Kidney (tissue), 14 donors: ENCODE data around the gene CACNA2D1. TPM values are rescaled to one million over a fixed set of nuclear protein-coding genes. Genes with fewer than 3 reads are reported as not detected.
A peak's percentile ranks its signal among the peaks of the same experiment; 100 is the strongest.

Experiments
- DNase-seq, 5 donors: peaks; one replicate each; pipeline ENCODE4 v3.0.0-alpha.2; 2013 to 2020
- FAIRE-seq: peaks from 2 replicates; lab custom pipeline; 2012; peaks lifted over from hg19 to GRCh38; lab: Jason Lieb, UNC
- H3K27ac ChIP-seq, 2 donors: one replicate each; pipeline ENCODE4 v1.7.0; 2013; ENCODE audit warnings: low read depth in 2 of 2, low read length in 2 of 2, inconsistent platforms in 1 of 2
- H3K27me3 ChIP-seq: one replicate; pipeline ENCODE4 v1.7.1; 2013; ENCODE audit warnings: low read length, inconsistent platforms; ENCODE audit not compliant: control insufficient read depth, insufficient read depth
- H3K36me3 ChIP-seq, 3 donors: one replicate each; pipeline versions ENCODE4 v1.7.0 to v1.7.1; 2013; ENCODE audit warnings: low read length in 3 of 3, control low read depth in 1 of 3, inconsistent platforms in 1 of 3; ENCODE audit not compliant: insufficient read depth in 3 of 3, control insufficient read depth in 2 of 3
- H3K4me1 ChIP-seq, 3 donors: one replicate each; pipeline versions ENCODE4 v1.7.0 to v1.7.1; 2013; ENCODE audit warnings: low read length in 3 of 3, inconsistent platforms in 1 of 3, low read depth in 1 of 3; ENCODE audit not compliant: control insufficient read depth in 2 of 3, insufficient read depth in 2 of 3
- H3K4me3 ChIP-seq, 3 donors: one replicate each; pipeline versions ENCODE4 v1.7.0 to v1.8.1; 2013; ENCODE audit warnings: low read length in 3 of 3, control low read depth in 1 of 3, inconsistent platforms in 1 of 3
- H3K9ac ChIP-seq, 3 donors: one replicate each; pipeline versions ENCODE4 v1.7.0 to v1.7.1; 2013; ENCODE audit warnings: low read length in 3 of 3, control low read depth in 1 of 3, inconsistent platforms in 1 of 3
- H3K9me3 ChIP-seq, 3 donors: one replicate each; pipeline versions ENCODE4 v1.7.0 to v1.7.1; 2013; ENCODE audit warnings: low read length in 3 of 3, control low read depth in 1 of 3, inconsistent platforms in 1 of 3; ENCODE audit not compliant: control insufficient read depth in 2 of 3, insufficient read depth in 1 of 3
- intact Hi-C: fragments of 100-400 bp; cut with DNase I; formaldehyde crosslinking; loops from one replicate; pipeline ENCODE4 v1.11.1; 2022
- polyA plus RNA-seq: library from polyadenylated mRNA; stranded (reverse); fragments of 350-450 nt; fragmentation: Illumina TruSeq; extraction: RNeasy Lipid Tissue Mini Kit (QIAGEN cat#74804); gene quantifications from one replicate; pipeline ENCODE4 v1.2.3, GENCODE V29; 2014; ENCODE audit warnings: low read depth, low replicate concordance; ENCODE audit not compliant: insufficient read depth
- total RNA-seq: library from RNA; stranded (reverse); fragmentation: NEBNext Ultra II Directional; extraction: Animal tissue kit (Norgen Biotek cat#: 25700); gene quantifications from one replicate; pipeline ENCODE4 v1.2.1, GENCODE V29; 2021
- TF ChIP-seq, protein P1 (sequence below): IDR thresholded peaks from 3 replicates; pipeline ENCODE4 v1.5.1; 2012; ENCODE audit warnings: mild to moderate bottlenecking, moderate library complexity, borderline replicate concordance; ENCODE audit not compliant: insufficient read depth; ENCODE audit errors: extremely low read depth
- donor health status: control.
- donor health status: control.
- donor health status: control.
- donor health status: control.
- donor health status: control.
- donor health status: DM: yes; HTN: yes; CAD: no.
- donor health status: Normal renal cell carcinoma (clear cell type).

CACNA2D1 gene
- total and polyA plus RNA-seq, 2 donors from 2014 or later = 3.5 to 18.3 TPM

DNA sequence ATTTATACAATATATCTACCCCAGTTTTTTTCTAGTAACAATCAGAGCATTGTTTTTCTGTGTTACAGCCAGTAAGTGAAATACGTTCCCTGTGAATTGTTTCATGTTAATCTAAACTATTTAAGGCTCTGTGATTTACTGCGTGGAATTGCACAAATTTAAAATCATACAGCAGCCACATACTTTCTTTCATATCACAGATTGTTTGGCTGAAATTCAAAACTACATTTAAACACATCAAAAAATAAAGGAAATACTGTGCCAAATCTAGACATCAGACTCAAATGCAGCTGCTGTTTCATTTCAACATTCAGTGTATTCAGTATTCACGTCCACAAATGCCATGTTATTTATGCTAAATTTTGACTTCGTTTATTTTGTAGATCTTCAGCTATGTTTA is 431.1 kb downstream of the CACNA2D1 start:
- peak in 2 of 5 donors; percentile 2 to 5 for DNase-seq
- no peak overlapping the region for H3K4me3 ChIP-seq
- no peaks in the 10 kb centered on the region for H3K9me3 ChIP-seq
- H3K27ac ChIP-seq = no peak overlapping the region
- H3K27me3 ChIP-seq = no peaks in the 10 kb centered on the region
- H3K4me1 ChIP-seq = no peaks in the 10 kb centered on the region
- TF ChIP-seq, protein P1, sequence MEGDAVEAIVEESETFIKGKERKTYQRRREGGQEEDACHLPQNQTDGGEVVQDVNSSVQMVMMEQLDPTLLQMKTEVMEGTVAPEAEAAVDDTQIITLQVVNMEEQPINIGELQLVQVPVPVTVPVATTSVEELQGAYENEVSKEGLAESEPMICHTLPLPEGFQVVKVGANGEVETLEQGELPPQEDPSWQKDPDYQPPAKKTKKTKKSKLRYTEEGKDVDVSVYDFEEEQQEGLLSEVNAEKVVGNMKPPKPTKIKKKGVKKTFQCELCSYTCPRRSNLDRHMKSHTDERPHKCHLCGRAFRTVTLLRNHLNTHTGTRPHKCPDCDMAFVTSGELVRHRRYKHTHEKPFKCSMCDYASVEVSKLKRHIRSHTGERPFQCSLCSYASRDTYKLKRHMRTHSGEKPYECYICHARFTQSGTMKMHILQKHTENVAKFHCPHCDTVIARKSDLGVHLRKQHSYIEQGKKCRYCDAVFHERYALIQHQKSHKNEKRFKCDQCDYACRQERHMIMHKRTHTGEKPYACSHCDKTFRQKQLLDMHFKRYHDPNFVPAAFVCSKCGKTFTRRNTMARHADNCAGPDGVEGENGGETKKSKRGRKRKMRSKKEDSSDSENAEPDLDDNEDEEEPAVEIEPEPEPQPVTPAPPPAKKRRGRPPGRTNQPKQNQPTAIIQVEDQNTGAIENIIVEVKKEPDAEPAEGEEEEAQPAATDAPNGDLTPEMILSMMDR = no peak
- no peak overlapping the region for H3K9ac ChIP-seq
- H3K36me3 ChIP-seq = no peaks in the 10 kb centered on the region
- no peak for FAIRE-seq
- intact Hi-C loops = no loop called here

DNA sequence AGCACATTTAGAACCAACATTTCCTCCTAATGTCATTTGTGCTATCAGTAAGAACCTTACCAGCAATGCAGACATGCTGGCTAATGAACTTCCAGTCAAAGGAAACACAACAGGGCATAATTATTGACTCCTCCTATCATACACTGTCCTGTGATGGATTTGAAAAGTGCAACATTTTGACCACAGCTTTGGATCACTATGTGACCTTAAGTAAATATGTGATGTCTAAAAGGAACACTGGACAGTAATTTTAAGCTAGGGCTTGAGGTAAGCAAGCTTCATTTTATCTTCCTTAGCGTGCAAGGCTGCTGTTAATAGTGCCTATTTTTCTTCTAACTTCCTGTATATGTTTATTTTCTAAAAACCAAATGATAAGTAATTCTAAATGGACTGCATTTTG is 433.2 kb downstream of the CACNA2D1 start:
- FAIRE-seq = no peak
- DNase-seq = no peak
- Histone ChIP-seq H3K4me1 (no peaks in the 10 kb centered on the region), H3K4me3 (no peak overlapping the region), H3K36me3 (no peaks in the 10 kb centered on the region), H3K27me3 (no peaks in the 10 kb centered on the region), H3K9me3 (no peaks in the 10 kb centered on the region), H3K9ac (no peak overlapping the region), H3K27ac (no peak overlapping the region)
- TF ChIP-seq, protein P1 = no peak
- intact Hi-C loops = no loop called here

DNA sequence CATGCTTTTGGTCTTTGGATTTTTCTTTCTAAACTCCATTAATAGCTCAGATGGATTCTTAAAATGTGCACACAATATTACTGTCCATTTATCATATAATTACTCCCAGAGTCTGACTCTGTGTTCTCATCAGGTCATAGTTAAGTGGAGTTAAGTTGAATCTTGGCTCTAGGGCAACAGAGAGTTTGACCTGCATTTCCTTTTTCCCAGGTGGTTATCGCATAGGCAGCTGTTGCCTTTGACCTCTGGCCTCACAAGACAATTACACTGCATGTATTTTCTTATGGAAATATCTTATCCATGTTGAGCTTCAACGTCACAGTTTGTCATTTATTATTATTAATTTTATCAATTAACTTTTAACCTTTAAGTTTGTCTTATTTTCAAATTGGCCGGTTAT is 436.3 kb downstream of the CACNA2D1 start:
- intact Hi-C loops = no loop called here
- FAIRE-seq (no peak), DNase-seq (no peak)
- TF ChIP-seq, protein P1 = no peak
- no peak overlapping the region for H3K9ac ChIP-seq
- H3K9me3 ChIP-seq = no peaks in the 10 kb centered on the region
- no peaks in the 10 kb centered on the region for H3K4me1 ChIP-seq
- no peak overlapping the region for H3K27ac ChIP-seq
- no peaks in the 10 kb centered on the region for H3K27me3 ChIP-seq
- H3K36me3 ChIP-seq = no peaks in the 10 kb centered on the region
- H3K4me3 ChIP-seq = no peak overlapping the region

DNA sequence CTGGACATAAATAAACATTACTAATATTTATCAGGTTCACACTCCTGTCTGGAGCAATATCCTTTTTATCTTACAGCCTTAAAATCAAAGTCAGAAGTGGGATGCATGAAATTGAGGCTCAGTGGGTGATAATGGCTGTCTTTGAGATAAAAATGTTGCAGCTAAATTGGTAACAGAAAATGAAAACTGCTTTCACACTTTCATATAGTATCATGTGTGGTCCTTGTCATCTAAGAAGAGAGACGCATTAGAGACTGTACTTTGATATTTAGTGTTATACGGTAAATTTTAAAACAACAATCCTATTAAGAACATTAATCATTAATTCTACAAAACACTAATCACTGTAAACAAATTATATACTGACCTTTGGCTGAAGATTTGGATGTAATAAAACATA is 438.5 kb downstream of the CACNA2D1 start:
- intact Hi-C loops = no loop called here
- H3K4me3 ChIP-seq = no peak overlapping the region
- H3K9me3 ChIP-seq = no peaks in the 10 kb centered on the region
- no peaks in the 10 kb centered on the region for H3K36me3 ChIP-seq
- no peak for DNase-seq
- TF ChIP-seq, protein P1 = no peak
- no peak overlapping the region for H3K27ac ChIP-seq
- no peak for FAIRE-seq
- no peaks in the 10 kb centered on the region for H3K27me3 ChIP-seq
- H3K4me1 ChIP-seq = no peaks in the 10 kb centered on the region
- no peak overlapping the region for H3K9ac ChIP-seq
